Loucy (cell line): ENCODE results near the gene BARHL1.

Experiments used
- H2AFZ ChIP-seq: fragments of 200-600 bp; sonication (generic); 2 replicates; pipeline ENCODE4 v1.6.0; 2016; ENCODE audit warnings: antibody characterized with exemption, mild to moderate bottlenecking, low read length, moderate library complexity
- H3F3A ChIP-seq: fragments of 200-600 bp; 2 replicates; pipeline ENCODE4 v1.6.0; 2016; ENCODE audit warnings: antibody characterized with exemption, low read depth, mild to moderate bottlenecking
- H3K27me3 ChIP-seq: fragments of 200-600 bp; sonication (generic); 2 replicates; pipeline ENCODE4 v1.6.1; 2014; ENCODE audit warnings: low read length, mild to moderate bottlenecking; ENCODE audit not compliant: insufficient read depth, poor library complexity, severe bottlenecking
- H3K36me3 ChIP-seq: fragments of 200-600 bp; sonication (generic); 2 replicates; pipeline ENCODE4 v1.6.1; 2016; ENCODE audit warnings: low read length; ENCODE audit not compliant: insufficient read depth
- H3K4me1 ChIP-seq: fragments of 200-600 bp; sonication (generic); 2 replicates; pipeline ENCODE4 v1.5.1; 2014; ENCODE audit warnings: low read length, mild to moderate bottlenecking; ENCODE audit not compliant: insufficient read depth, poor library complexity, severe bottlenecking
- H3K4me2 ChIP-seq: fragments of 200-600 bp; sonication (generic); 2 replicates; pipeline ENCODE4 v1.6.0; 2014; ENCODE audit warnings: antibody characterized with exemption, low read length, low read depth, mild to moderate bottlenecking; ENCODE audit not compliant: poor library complexity, severe bottlenecking
- H3K4me3 ChIP-seq: fragments of 200-600 bp; sonication (generic); 2 replicates; pipeline ENCODE4 v1.5.1; 2014; ENCODE audit warnings: low read length, mild to moderate bottlenecking, mixed read lengths; ENCODE audit not compliant: poor library complexity, severe bottlenecking
- H3K79me2 ChIP-seq: fragments of 200-600 bp; sonication (generic); 2 replicates; pipeline ENCODE4 v1.6.1; 2014; ENCODE audit warnings: low read length; ENCODE audit not compliant: insufficient read depth
- H3K9ac ChIP-seq: fragments of 200-600 bp; sonication (generic); 2 replicates; pipeline ENCODE4 v1.6.0; 2014; ENCODE audit warnings: mild to moderate bottlenecking, low read depth, low read length, moderate library complexity; ENCODE audit not compliant: poor library complexity, severe bottlenecking
- H3K9me2 ChIP-seq: fragments of 200-600 bp; sonication (generic); replicated peaks from 2 replicates; pipeline ENCODE4 v1.6.1; 2016; ENCODE audit warnings: low read depth, low read length, mixed read lengths
- H3K9me3 ChIP-seq: fragments of 200-600 bp; sonication (generic); 2 replicates; pipeline ENCODE4 v1.6.1; 2014; ENCODE audit warnings: mild to moderate bottlenecking, antibody characterized with exemption, low read length, low read depth; ENCODE audit not compliant: insufficient read depth
- H4K20me1 ChIP-seq: fragments of 200-600 bp; sonication (generic); 2 replicates; pipeline ENCODE4 v1.6.0; 2014; ENCODE audit warnings: antibody characterized with exemption, low read length, mild to moderate bottlenecking; ENCODE audit not compliant: insufficient read depth, poor library complexity, severe bottlenecking
- EZH2phosphoT487 ChIP-seq: fragments of 200-600 bp; IDR thresholded peaks from 2 replicates; pipeline ENCODE4 v1.6.1; 2018; ENCODE audit warnings: antibody characterized with exemption, mild to moderate bottlenecking, moderate library complexity, borderline replicate concordance
- TF ChIP-seq, protein P1 (sequence below): fragments of 200-600 bp; sonication (generic); conservative IDR thresholded peaks from 2 replicates; pipeline ENCODE4 v1.5.1; 2014; ENCODE audit warnings: mild to moderate bottlenecking, antibody characterized with exemption, low read length

BARHL1 gene

DNA sequence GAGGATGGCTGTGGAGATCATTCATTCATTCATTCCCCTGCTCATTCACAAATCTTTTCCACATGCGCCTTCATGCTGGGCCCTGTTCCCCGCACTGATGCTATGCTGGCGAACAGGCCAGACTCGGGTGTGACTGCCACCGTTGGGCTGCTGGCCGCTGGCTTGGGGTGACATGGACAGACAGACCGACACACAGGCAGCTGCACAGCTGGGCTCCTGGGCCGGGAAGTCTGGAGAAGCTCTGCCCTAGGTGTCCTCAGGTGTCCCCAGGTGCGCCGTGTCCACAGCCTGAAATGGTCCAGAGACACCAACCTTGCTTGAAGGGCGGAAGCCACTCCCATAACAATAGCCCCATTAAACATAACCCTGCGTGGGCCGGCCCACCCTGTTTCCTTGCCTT is 35.0 kb upstream of the BARHL1 start:
- Histone ChIP-seq H4K20me1 (no peaks in the 10 kb centered on the region), H3F3A (no peaks in the 10 kb centered on the region), H3K9me3 (no peaks in the 10 kb centered on the region), H3K4me3 (no peak overlapping the region), H3K79me2 (no peaks in the 10 kb centered on the region), H3K36me3 (no peaks in the 10 kb centered on the region), H3K4me2 (no peak overlapping the region), H3K9ac (no peak overlapping the region), H3K9me2 (no peaks in the 10 kb centered on the region), H2AFZ (no peak overlapping the region), H3K27me3 (no peaks in the 10 kb centered on the region), H3K4me1 (peaks cover 7% of the 10 kb centered on the region)
- TF ChIP-seq, protein P1, sequence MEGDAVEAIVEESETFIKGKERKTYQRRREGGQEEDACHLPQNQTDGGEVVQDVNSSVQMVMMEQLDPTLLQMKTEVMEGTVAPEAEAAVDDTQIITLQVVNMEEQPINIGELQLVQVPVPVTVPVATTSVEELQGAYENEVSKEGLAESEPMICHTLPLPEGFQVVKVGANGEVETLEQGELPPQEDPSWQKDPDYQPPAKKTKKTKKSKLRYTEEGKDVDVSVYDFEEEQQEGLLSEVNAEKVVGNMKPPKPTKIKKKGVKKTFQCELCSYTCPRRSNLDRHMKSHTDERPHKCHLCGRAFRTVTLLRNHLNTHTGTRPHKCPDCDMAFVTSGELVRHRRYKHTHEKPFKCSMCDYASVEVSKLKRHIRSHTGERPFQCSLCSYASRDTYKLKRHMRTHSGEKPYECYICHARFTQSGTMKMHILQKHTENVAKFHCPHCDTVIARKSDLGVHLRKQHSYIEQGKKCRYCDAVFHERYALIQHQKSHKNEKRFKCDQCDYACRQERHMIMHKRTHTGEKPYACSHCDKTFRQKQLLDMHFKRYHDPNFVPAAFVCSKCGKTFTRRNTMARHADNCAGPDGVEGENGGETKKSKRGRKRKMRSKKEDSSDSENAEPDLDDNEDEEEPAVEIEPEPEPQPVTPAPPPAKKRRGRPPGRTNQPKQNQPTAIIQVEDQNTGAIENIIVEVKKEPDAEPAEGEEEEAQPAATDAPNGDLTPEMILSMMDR: no peak
- no peak for TF ChIP-seq EZH2phosphoT487

DNA sequence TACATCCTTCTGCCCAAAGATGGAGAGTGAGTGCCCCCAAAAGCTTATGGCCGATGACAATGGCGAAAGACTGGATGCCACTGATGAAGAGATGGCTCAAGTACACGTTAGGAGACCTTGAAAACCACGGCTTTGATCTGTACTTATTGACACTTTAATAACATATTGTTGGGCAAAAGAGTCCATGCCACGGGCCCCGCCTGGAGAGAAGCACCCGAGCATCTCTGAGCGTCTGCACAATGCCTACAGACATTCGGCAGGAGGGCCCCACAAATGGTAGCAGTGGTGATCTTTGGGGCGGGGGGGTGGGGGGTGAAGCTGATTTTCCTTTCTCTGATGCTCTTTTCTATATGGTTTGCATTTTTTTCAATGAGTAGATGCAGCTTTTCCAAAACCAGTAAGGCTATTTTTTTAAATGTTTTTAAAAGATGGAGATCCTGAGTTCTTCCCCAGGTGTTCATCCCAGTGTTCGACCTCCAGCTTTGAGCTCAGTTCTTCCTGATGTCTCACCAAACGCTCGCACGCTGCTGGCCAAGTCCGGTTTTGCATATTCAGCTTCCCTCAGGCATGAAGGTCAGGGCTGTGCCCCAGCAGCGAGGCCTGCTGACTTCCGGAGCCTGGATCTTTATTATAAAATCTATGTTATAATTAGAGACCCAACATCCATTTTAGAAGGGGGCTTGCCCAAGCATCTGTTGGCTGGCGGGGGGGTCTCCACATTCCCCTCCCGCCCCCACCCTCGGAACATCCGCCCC is 34.3 kb upstream of the BARHL1 start:
- Histone ChIP-seq H3F3A (no peaks in the 10 kb centered on the region), H3K79me2 (no peaks in the 10 kb centered on the region), H3K4me3 (no peak overlapping the region), H3K4me1 (peaks cover 7% of the 10 kb centered on the region), H3K4me2 (no peak overlapping the region), H3K9ac (no peak overlapping the region), H3K9me2 (no peaks in the 10 kb centered on the region), H3K27me3 (no peaks in the 10 kb centered on the region), H3K36me3 (no peaks in the 10 kb centered on the region), H3K9me3 (no peaks in the 10 kb centered on the region), H4K20me1 (no peaks in the 10 kb centered on the region), H2AFZ (no peak overlapping the region)
- TF ChIP-seq, protein P1: no peak
- TF ChIP-seq EZH2phosphoT487: no peak

DNA sequence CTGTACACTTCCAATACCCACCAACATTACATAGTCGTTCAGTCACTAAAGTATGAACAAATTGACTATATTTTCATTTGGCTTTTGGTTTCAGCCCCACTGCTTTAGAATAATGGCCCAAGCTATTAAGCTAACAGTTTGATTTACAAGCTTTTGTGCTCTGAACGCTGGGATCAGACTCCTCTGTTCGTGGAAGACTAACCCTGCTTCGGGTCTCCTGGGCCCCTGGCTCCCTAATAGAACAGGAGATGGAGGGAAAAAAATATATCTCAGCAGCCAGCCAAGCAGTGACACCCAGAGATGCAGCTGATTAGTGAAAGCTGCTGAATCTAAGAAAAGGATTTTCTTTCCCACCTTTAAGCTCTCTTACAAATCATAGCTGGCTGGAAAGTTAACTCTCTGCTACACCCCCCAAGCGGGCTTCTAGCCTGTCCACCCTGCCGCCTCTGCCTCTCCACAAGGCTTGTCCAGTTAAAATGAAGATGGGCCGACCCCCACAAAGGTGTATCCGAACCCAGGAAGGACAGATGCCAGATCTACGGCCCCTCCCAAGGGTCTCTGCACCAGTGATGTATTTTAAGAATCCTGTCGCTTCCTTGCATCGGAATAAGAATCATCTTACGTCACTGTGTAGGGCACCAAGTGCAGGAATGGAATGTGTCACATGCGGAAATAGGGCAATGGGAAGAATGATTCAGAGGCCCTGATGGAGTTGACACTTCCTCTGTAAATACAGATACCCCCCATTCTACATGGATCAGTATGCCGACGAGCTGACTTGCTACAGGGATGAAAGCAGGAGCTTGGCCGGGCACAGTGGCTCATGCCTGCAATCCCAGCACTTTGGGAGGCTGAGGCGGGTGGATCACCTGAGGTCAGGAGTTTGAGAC is 33.4 kb upstream of the BARHL1 start:
- no peak overlapping the region for H3K4me2 ChIP-seq
- no peaks in the 10 kb centered on the region for H3K36me3 ChIP-seq
- TF ChIP-seq, protein P1: no peak
- TF ChIP-seq EZH2phosphoT487: no peak
- H3K9me3 ChIP-seq: no peaks in the 10 kb centered on the region
- H3K27me3 ChIP-seq: no peaks in the 10 kb centered on the region
- H2AFZ ChIP-seq: no peak overlapping the region
- no peaks in the 10 kb centered on the region for H4K20me1 ChIP-seq
- H3F3A ChIP-seq: no peaks in the 10 kb centered on the region
- no peak overlapping the region for H3K9ac ChIP-seq
- peaks cover 7% of the 10 kb centered on the region for H3K4me1 ChIP-seq
- H3K79me2 ChIP-seq: no peaks in the 10 kb centered on the region
- H3K4me3 ChIP-seq: no peak overlapping the region
- no peaks in the 10 kb centered on the region for H3K9me2 ChIP-seq
